ENCODE measurements around the gene NECAP2. TPM values are rescaled to one million over a fixed set of nuclear protein-coding genes. Genes with fewer than 3 reads are reported as not detected.

Gene NECAP2
- total and polyA plus RNA-seq, 8 donors, result 69.5 to 84.1 (median 77.4) TPM

- ATAC-seq (no peak), DNase-seq (no peak)
- TF ChIP-seq CTCF (IDR thresholded peaks at IDR 0.05), result no peak
- H3K36me3 ChIP-seq, result no peaks in the 10 kb centered on the region
- no peaks in the 10 kb centered on the region for H3K4me1 ChIP-seq
- H3K27me3 ChIP-seq, result no peaks in the 10 kb centered on the region
- H3K4me3 ChIP-seq, result no peak overlapping the region
- H3K9me3 ChIP-seq, result no peaks in the 10 kb centered on the region
- intact Hi-C loops (cut with DNase I), result no loop called here
- H3K27ac ChIP-seq, result no peak overlapping the region
These were observed 27.3 kb upstream of the NECAP2 start for GRCh38 chr1:16413191-16413590.

- H3K9me3 ChIP-seq, result no peaks in the 10 kb centered on the region
- DNase-seq, result no peak
- no peaks in the 10 kb centered on the region for H3K27me3 ChIP-seq
- no peaks in the 10 kb centered on the region for H3K36me3 ChIP-seq
- no peak overlapping the region for H3K4me3 ChIP-seq
- ATAC-seq, result no peak
- TF ChIP-seq CTCF (IDR thresholded peaks at IDR 0.05), result no peak
- no peaks in the 10 kb centered on the region for H3K4me1 ChIP-seq
- H3K27ac ChIP-seq, result no peak overlapping the region
- intact Hi-C loops (cut with DNase I), result no loop called here
These were observed 21.6 kb upstream of the NECAP2 start for GRCh38 chr1:16418823-16419425.

- Histone ChIP-seq H3K4me3 (no peak overlapping the region), H3K36me3 (no peaks in the 10 kb centered on the region), H3K27me3 (no peaks in the 10 kb centered on the region), H3K4me1 (no peaks in the 10 kb centered on the region), H3K9me3 (no peaks in the 10 kb centered on the region), H3K27ac (no peak overlapping the region)
- intact Hi-C loops (cut with DNase I), result no loop called here
- DNase-seq (no peak), ATAC-seq (no peak)
- no peak for TF ChIP-seq CTCF (IDR thresholded peaks at IDR 0.05)
These were observed 20.0 kb upstream of the NECAP2 start for GRCh38 chr1:16420424-16421118.

- Histone ChIP-seq H3K36me3 (no peaks in the 10 kb centered on the region), H3K27ac (no peak overlapping the region), H3K9me3 (no peaks in the 10 kb centered on the region), H3K27me3 (no peaks in the 10 kb centered on the region), H3K4me1 (no peaks in the 10 kb centered on the region), H3K4me3 (no peak overlapping the region)
- DNase-seq (no peak), ATAC-seq (no peak)
- intact Hi-C loops (cut with DNase I), result no loop called here
- no peak for TF ChIP-seq CTCF (IDR thresholded peaks at IDR 0.05)
These were observed 19.3 kb upstream of the NECAP2 start for GRCh38 chr1:16421201-16421600.

GRCh38 chr1:16422041-16422440 lies 18.5 kb upstream of the NECAP2 start:
- intact Hi-C loops (cut with DNase I), result no loop called here
- Histone ChIP-seq H3K36me3 (no peaks in the 10 kb centered on the region), H3K9me3 (no peaks in the 10 kb centered on the region), H3K4me1 (no peaks in the 10 kb centered on the region), H3K27ac (no peak overlapping the region), H3K27me3 (no peaks in the 10 kb centered on the region), H3K4me3 (no peak overlapping the region)
- DNase-seq, result no peak
- no peak for ATAC-seq
- TF ChIP-seq CTCF (IDR thresholded peaks at IDR 0.05), result no peak
